ENCODE measurements around the gene CTDSP1.
A peak's percentile ranks its signal among the peaks of the same experiment; 100 is the strongest.

The CTDSP1 gene

DNA sequence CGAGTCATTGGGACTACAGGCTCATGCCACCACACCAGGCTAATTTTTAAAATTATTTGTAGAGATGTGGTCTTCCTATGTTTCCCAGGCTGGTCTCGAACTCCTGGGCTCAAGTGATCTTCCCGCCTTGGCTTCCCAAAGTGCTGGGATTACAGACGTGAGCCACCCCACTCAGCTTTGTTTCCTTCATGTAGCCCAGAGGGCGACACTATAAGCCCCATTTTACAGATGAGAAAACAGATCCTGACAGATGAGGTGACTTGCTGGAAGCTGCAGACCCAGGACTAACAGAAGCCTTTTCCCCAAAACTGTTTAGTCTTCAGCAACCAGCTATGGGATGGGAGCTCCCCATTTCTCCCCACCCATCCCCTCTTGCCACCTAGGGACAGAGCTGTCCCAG is 7.2 kb upstream of the CTDSP1 start:
- Mint-ChIP-seq H3K27ac (no peak overlapping the region), H3K4me1 (peaks cover 34% of the 10 kb centered on the region), H3K36me3 (ENCODE audit: low read depth) (no peaks in the 10 kb centered on the region), H3K27me3 (no peaks in the 10 kb centered on the region), H3K9me3 (no peaks in the 10 kb centered on the region), H3K4me3 (no peak overlapping the region)
- DNase-seq (no peak), ATAC-seq (no peak)

DNA sequence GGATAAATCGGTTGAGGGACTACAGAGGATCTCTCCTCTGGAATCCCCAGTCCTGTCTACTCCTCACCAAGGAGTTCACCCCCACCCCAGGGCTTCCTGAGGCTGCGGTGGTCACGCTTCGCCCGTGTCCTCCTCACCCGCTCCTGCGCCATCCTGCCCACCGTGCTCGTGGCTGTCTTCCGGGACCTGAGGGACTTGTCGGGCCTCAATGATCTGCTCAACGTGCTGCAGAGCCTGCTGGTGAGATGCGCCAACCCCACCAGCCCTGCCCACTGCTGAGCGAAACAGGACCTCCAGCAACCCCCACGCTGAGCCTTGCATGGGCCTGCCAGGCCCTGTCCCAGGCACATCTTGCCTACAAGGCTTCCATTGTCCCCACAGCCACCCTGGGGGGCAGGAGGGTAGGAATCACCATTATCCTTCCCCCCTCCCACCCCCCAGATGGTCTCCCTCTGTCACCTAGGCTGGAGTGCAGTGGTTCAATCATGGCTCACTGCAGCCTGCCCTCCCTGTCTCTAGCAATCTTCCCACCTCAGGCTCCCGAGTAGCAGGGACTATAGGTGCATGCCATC is 6.7 kb upstream of the CTDSP1 start:
- H3K4me1 Mint-ChIP-seq: peaks cover 38% of the 10 kb centered on the region
- no peak overlapping the region for H3K4me3 Mint-ChIP-seq
- ATAC-seq (no peak), DNase-seq (no peak)
- no peaks in the 10 kb centered on the region for H3K36me3 Mint-ChIP-seq (ENCODE audit: low read depth)
- no peaks in the 10 kb centered on the region for H3K27me3 Mint-ChIP-seq
- no peak overlapping the region for H3K27ac Mint-ChIP-seq
- no peaks in the 10 kb centered on the region for H3K9me3 Mint-ChIP-seq

- H3K4me1 Mint-ChIP-seq: peaks cover 41% of the 10 kb centered on the region
These were observed 5.8 kb upstream of the CTDSP1 start for GRCh38 chr2:218393750-218394290.

GRCh38 chr2:218394298-218395089 is 5.2 kb upstream of the CTDSP1 start:
- no peak for DNase-seq

More at GRCh38 chr2:218393750-218394290, 5.8 kb upstream of the CTDSP1 start:
- DNase-seq (no peak), ATAC-seq (no peak)
- Mint-ChIP-seq H3K4me3 (no peak overlapping the region), H3K36me3 (ENCODE audit: low read depth) (no peaks in the 10 kb centered on the region), H3K9me3 (no peaks in the 10 kb centered on the region), H3K27ac (no peak overlapping the region), H3K27me3 (no peaks in the 10 kb centered on the region)

GRCh38 chr2:218395090-218395444 is 4.6 kb upstream of the CTDSP1 start:
- no peaks in the 10 kb centered on the region for H3K36me3 Mint-ChIP-seq (ENCODE audit: low read depth)
- H3K4me3 Mint-ChIP-seq: no peak overlapping the region
- ATAC-seq (no peak), DNase-seq (no peak)
- no peak overlapping the region for H3K27ac Mint-ChIP-seq
- no peaks in the 10 kb centered on the region for H3K27me3 Mint-ChIP-seq
- H3K9me3 Mint-ChIP-seq: no peaks in the 10 kb centered on the region
- peaks cover 41% of the 10 kb centered on the region for H3K4me1 Mint-ChIP-seq

More at GRCh38 chr2:218394298-218395089, 5.2 kb upstream of the CTDSP1 start:
- no peaks in the 10 kb centered on the region for H3K27me3 Mint-ChIP-seq
- H3K4me1 Mint-ChIP-seq: peaks cover 41% of the 10 kb centered on the region
- H3K9me3 Mint-ChIP-seq: no peaks in the 10 kb centered on the region
- H3K4me3 Mint-ChIP-seq: no peak overlapping the region
- H3K27ac Mint-ChIP-seq: no peak overlapping the region
- ATAC-seq: no peak
- H3K36me3 Mint-ChIP-seq (ENCODE audit: low read depth): no peaks in the 10 kb centered on the region

- H3K27me3 Mint-ChIP-seq: no peaks in the 10 kb centered on the region
- no peak for ATAC-seq
These were observed 4.2 kb upstream of the CTDSP1 start for GRCh38 chr2:218395456-218395825.

GRCh38 chr2:218395826-218396687 is 3.6 kb upstream of the CTDSP1 start:
- DNase-seq (peak; percentile 96), ATAC-seq (peak; percentile 53)
- Mint-ChIP-seq H3K27me3 (no peaks in the 10 kb centered on the region), H3K27ac (peak overlapping the region; percentile 81), H3K4me1 (peaks cover 41% of the 10 kb centered on the region), H3K9me3 (no peaks in the 10 kb centered on the region), H3K4me3 (peak overlapping the region; percentile 85), H3K36me3 (ENCODE audit: low read depth) (no peaks in the 10 kb centered on the region)

More at GRCh38 chr2:218395456-218395825, 4.2 kb upstream of the CTDSP1 start:
- Mint-ChIP-seq H3K4me1 (peaks cover 41% of the 10 kb centered on the region), H3K27ac (peak overlapping the region; percentile 81), H3K9me3 (no peaks in the 10 kb centered on the region), H3K4me3 (peak overlapping the region; percentile 85), H3K36me3 (ENCODE audit: low read depth) (no peaks in the 10 kb centered on the region)
- DNase-seq: no peak

GRCh38 chr2:218396688-218397462 is 2.8 kb upstream of the CTDSP1 start:
- no peak for ATAC-seq
- peak overlapping the region; percentile 85 for H3K4me3 Mint-ChIP-seq
- H3K27ac Mint-ChIP-seq: peak overlapping the region; percentile 74
- peaks cover 46% of the 10 kb centered on the region for H3K4me1 Mint-ChIP-seq
- no peaks in the 10 kb centered on the region for H3K9me3 Mint-ChIP-seq
- no peaks in the 10 kb centered on the region for H3K36me3 Mint-ChIP-seq (ENCODE audit: low read depth)
- H3K27me3 Mint-ChIP-seq: no peaks in the 10 kb centered on the region
- peak; percentile 71 for DNase-seq

GRCh38 chr2:218397463-218397819 is 2.2 kb upstream of the CTDSP1 start:
- no peaks in the 10 kb centered on the region for H3K36me3 Mint-ChIP-seq (ENCODE audit: low read depth)

GRCh38 chr2:218397820-218398436 is 1.7 kb upstream of the CTDSP1 start:
- H3K27ac Mint-ChIP-seq: peak overlapping the region; percentile 74
- DNase-seq (peak; percentile 74), ATAC-seq (peak; percentile 29)
- peak overlapping the region; percentile 85 for H3K4me3 Mint-ChIP-seq
- no peaks in the 10 kb centered on the region for H3K27me3 Mint-ChIP-seq
- H3K9me3 Mint-ChIP-seq: no peaks in the 10 kb centered on the region
- H3K36me3 Mint-ChIP-seq (ENCODE audit: low read depth): no peaks in the 10 kb centered on the region
- H3K4me1 Mint-ChIP-seq: peaks cover 46% of the 10 kb centered on the region

More at GRCh38 chr2:218397463-218397819, 2.2 kb upstream of the CTDSP1 start:
- Mint-ChIP-seq H3K9me3 (no peaks in the 10 kb centered on the region), H3K4me1 (peaks cover 46% of the 10 kb centered on the region), H3K27ac (peak overlapping the region; percentile 74), H3K27me3 (no peaks in the 10 kb centered on the region), H3K4me3 (peak overlapping the region; percentile 85)
- DNase-seq (no peak), ATAC-seq (no peak)

- ATAC-seq (peak; percentile 9), DNase-seq (peak; percentile 79)
- peaks cover 7% of the 10 kb centered on the region for H3K36me3 Mint-ChIP-seq (ENCODE audit: low read depth)
- H3K9me3 Mint-ChIP-seq: no peaks in the 10 kb centered on the region
- H3K4me1 Mint-ChIP-seq: peaks cover 47% of the 10 kb centered on the region
- H3K27ac Mint-ChIP-seq: peak overlapping the region; percentile 79
- no peaks in the 10 kb centered on the region for H3K27me3 Mint-ChIP-seq
- peak overlapping the region; percentile 85 for H3K4me3 Mint-ChIP-seq
These were observed 954 bp upstream of the CTDSP1 start for GRCh38 chr2:218398437-218399390.

- Mint-ChIP-seq H3K4me1 (peaks cover 48% of the 10 kb centered on the region), H3K4me3 (peak overlapping the region; percentile 88), H3K9me3 (no peaks in the 10 kb centered on the region), H3K36me3 (ENCODE audit: low read depth) (peaks cover 13% of the 10 kb centered on the region), H3K27ac (peak overlapping the region; percentile 83), H3K27me3 (no peaks in the 10 kb centered on the region)
- DNase-seq (peak; percentile 44), ATAC-seq (no peak)
These were observed 680 bp downstream of the CTDSP1 start for GRCh38 chr2:218400167-218400929.
